ENCODE measurements around the gene MGAT4B.
"Not testable (repeated sequence)": the region's sequence is repeated elsewhere in the genome, so short reads cannot be mapped to it uniquely, and the experiment has no call there.

MGAT4B gene

DNA sequence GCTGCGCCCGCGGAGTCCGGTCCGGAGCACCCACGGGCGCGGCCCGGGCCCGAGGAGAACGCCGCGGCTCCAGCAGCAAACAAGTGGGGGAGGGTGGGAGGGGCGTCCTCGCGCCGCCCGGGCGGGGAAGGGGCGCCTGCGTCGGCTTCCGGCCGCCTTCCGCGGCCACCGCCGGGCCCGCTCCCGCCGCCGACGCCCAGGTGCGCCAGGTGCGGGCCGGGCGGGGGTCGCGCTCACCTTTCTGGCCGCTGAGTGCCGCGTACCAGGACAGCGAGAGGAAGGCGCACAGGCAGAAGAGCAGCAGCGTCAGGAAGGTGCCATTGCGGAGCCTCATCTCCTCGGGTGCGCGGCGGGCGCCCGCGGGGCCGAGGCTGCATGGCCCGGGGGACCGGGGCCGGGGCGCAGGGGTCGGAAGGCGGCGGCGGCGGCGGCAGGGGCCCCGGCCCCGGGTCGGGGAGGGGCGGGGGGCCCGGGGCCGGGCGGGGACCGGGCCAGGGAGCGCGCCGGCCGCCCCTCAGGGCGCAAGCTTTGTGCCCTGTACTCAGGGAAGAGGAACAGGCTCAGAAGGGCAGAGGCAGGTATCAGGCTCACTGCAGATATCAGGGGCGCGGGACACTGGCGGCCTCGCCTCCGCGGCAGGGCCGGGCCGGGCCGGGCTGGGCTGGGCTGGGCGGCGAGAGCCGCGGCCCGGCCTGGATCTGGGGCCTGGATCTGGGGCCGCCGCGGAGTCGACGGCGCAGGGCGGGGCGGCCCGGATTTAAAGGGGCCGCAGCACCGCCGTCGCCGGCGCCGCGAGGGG lies at the start of gene MGAT4B:
MGAT4B (minus strand) TSS at position 617 of the 799 bp plus-strand sequence; CDS start at position 334, 283 bp downstream.
- in situ Hi-C loops (cut with MboI; ENCODE audit: low sequenced_read_pairs) = no loop called here
- Histone ChIP-seq H3K36me3 (replicated peaks) (peaks cover 10% of the 10 kb centered on the region), H3K4me3 (peak within 1 kb of the TSS; percentile 75), H3K4me1 (peaks cover 8% of the 10 kb centered on the region), H3K9me3 (no peaks in the 10 kb centered on the region), H3K27me3 (ENCODE audit: low read depth) (no peaks in the 10 kb centered on the region)
- DNase-seq (ENCODE audit: low spot score in 2 of 2) = peak; percentile 50 to 75

DNA sequence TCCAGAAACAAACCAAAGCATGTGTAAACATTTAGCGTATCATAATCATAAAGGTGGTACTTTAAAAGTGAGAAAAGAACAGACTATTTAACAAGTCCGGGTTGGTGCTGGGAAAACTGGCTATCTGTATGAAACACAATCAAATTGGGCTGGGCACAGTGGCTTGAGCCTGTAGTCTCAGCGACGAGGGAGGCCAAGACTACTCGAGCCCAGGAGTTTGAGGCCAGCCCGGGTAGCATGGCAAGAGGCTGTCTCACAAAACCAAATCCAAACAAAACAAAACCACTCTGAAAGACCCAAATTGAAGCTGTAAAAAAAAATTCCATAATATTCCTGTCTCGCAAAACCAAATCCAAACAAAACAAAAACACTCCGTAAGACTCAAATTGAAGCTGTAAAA lies 47.7 kb upstream of the MGAT4B start:
- peaks cover 3% of the 10 kb centered on the region for H3K4me1 ChIP-seq
- H3K9me3 ChIP-seq = no peaks in the 10 kb centered on the region
- no peaks in the 10 kb centered on the region for H3K27me3 ChIP-seq (ENCODE audit: low read depth)
- no peak for DNase-seq (ENCODE audit: low spot score in 2 of 2)
- H3K4me3 ChIP-seq = no peak overlapping the region
- in situ Hi-C loops (cut with MboI; ENCODE audit: low sequenced_read_pairs) = no loop called here
- peaks cover 26% of the 10 kb centered on the region for H3K36me3 ChIP-seq (replicated peaks)

DNA sequence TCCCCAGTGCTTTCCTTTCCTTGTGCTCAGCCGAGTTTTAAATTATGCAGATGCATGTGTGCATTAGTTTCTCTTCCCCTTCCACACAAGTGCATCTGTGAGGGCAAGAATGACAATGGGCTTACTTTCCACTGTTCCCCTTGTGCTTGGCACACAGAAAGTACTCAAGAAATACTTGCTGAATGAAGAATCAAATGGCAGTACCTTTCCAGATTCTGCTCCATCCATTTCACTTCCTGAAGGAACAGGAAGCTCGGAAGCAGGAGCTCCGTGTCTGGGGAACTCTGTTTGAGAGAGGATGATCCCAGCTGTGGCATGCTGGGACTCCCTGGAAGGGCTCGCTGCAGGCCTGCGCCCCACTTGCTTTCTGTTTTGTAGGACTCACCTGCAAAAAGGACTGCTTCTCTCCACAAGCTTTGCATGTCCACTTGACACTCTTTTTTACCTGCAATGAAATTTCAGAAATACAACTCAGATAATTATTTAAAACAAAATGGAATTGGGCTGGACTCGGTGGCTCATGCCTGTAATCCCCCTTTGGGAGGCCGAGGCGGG lies 46.4 kb upstream of the MGAT4B start:
- peaks cover 32% of the 10 kb centered on the region for H3K36me3 ChIP-seq (replicated peaks)
- no peak overlapping the region for H3K4me3 ChIP-seq
- no peaks in the 10 kb centered on the region for H3K9me3 ChIP-seq
- H3K4me1 ChIP-seq = peaks cover 3% of the 10 kb centered on the region
- in situ Hi-C loops (cut with MboI; ENCODE audit: low sequenced_read_pairs) = no loop called here
- no peaks in the 10 kb centered on the region for H3K27me3 ChIP-seq (ENCODE audit: low read depth)
- DNase-seq (ENCODE audit: low spot score in 2 of 2) = no peak

DNA sequence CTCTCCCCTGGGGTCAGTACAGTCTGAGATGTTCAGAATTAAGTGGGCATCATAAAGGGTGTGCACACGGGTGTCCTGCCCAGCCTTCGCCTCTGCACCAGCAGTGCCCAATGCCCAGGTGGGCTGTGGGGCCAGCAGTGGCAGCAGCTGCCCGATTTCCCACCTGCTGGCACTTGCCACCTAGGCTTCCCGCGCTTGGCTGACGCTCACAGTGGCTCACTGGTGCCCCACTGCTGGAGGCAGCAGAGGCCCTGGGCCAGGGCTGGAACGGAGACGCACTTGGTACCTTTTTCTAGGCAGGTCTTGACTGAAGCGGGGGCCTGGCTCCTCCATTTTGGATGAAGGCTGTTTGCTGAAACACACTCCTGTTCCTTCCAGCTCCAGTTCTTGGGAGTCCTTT lies 35.0 kb upstream of the MGAT4B start:
- in situ Hi-C loops (cut with MboI; ENCODE audit: low sequenced_read_pairs) = no loop called here
- no peak for DNase-seq (ENCODE audit: low spot score in 2 of 2)
- Histone ChIP-seq H3K4me1 (no peaks in the 10 kb centered on the region), H3K4me3 (no peak overlapping the region), H3K36me3 (replicated peaks) (peaks cover 65% of the 10 kb centered on the region), H3K9me3 (no peaks in the 10 kb centered on the region), H3K27me3 (ENCODE audit: low read depth) (no peaks in the 10 kb centered on the region)

DNA sequence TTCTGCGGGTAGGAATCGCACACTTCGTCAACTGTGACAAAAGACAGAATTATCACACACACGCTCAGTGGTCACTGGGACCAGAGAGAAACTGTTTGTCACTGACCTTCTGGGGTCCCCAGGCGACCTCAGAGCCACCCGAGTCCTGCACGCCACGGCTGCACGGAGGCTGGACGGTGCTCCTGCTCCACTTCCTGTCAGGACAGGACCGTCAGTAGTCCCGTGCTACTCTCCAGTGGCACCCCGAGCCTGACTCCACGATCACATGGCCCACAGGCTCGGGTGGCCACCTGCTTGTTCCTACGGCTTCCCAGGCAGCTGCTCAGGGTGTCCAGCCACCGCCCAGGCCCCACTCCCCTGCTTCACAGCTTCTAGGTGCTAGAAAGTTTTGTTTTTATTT lies 34.1 kb upstream of the MGAT4B start:
- no peaks in the 10 kb centered on the region for H3K9me3 ChIP-seq
- in situ Hi-C loops (cut with MboI; ENCODE audit: low sequenced_read_pairs) = no loop called here
- no peak overlapping the region for H3K4me3 ChIP-seq
- H3K4me1 ChIP-seq = no peaks in the 10 kb centered on the region
- H3K27me3 ChIP-seq (ENCODE audit: low read depth) = no peaks in the 10 kb centered on the region
- DNase-seq (ENCODE audit: low spot score in 2 of 2) = no peak
- peaks cover 65% of the 10 kb centered on the region for H3K36me3 ChIP-seq (replicated peaks)

DNA sequence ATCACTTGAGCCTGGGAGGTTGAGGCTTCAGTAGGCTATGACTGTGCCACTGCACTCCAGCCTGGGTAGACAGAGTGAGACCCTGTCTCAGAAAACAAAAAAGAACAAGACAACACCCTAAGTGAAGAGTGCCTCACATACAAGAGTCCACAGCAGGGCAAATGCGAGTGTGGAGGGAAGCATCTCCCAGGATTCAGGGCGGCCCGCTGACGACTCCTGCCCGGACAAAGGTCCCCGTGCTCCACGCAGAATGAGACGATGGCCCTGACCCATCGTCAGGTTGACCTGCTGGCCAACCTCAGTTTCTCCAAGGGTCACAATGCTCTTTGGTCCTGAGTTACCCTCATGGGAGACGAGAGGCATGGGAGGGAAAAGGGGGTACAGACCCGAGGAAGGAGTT lies 33.7 kb upstream of the MGAT4B start:
- Histone ChIP-seq H3K4me1 (no peaks in the 10 kb centered on the region), H3K27me3 (ENCODE audit: low read depth) (no peaks in the 10 kb centered on the region), H3K4me3 (no peak overlapping the region), H3K36me3 (replicated peaks) (peaks cover 67% of the 10 kb centered on the region), H3K9me3 (no peaks in the 10 kb centered on the region)
- DNase-seq (ENCODE audit: low spot score in 2 of 2) = no peak
- in situ Hi-C loops (cut with MboI; ENCODE audit: low sequenced_read_pairs) = no loop called here

DNA sequence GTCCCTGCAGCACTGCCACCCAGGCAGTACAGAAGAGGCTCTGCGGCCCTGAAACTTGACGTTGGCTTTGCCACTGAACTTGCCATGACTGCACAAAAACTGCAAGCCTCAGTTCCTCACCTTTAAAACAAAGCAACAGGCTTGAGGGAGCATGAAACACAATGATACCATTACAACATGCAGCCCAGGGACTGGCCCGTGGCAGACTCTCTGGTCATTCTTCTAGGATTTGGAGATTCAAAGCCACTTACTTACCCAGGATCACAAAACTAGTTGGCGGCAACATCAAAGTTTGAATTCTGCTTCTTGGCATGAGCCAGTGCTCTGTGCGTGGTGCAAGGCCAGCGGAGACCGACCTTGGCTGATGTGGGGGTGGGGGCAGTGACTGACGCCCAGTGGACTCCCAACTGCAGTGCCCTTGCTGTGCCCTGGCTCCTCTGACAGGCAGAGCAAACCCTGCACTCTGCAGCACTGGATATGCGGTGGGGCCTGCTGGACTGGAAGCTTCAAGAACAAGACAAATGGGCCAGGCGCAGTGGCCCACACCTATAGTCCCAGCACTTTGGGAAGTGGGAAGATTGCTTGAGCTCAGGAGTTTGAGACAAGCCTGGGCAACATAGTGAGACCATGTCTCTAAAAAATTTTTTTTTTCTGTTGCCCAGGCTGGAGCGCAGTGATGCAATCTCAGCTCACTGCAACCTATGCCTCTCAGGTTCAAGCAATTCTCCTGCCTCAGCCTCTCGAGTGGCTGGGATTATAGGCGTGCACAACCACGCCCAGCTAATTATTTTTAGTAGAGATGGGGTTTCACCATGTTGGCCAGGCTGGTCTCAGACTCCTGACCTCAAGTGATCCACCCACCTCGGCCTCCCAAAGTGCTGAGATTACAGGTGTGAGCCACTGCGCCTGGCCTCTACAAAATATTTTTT lies 32.9 kb upstream of the MGAT4B start:
- in situ Hi-C loops (cut with MboI; ENCODE audit: low sequenced_read_pairs) = no loop called here
- no peak for DNase-seq (ENCODE audit: low spot score in 2 of 2)
- H3K4me1 ChIP-seq = no peaks in the 10 kb centered on the region
- peaks cover 67% of the 10 kb centered on the region for H3K36me3 ChIP-seq (replicated peaks)
- H3K4me3 ChIP-seq = no peak overlapping the region
- H3K27me3 ChIP-seq (ENCODE audit: low read depth) = no peaks in the 10 kb centered on the region
- no peaks in the 10 kb centered on the region for H3K9me3 ChIP-seq

DNA sequence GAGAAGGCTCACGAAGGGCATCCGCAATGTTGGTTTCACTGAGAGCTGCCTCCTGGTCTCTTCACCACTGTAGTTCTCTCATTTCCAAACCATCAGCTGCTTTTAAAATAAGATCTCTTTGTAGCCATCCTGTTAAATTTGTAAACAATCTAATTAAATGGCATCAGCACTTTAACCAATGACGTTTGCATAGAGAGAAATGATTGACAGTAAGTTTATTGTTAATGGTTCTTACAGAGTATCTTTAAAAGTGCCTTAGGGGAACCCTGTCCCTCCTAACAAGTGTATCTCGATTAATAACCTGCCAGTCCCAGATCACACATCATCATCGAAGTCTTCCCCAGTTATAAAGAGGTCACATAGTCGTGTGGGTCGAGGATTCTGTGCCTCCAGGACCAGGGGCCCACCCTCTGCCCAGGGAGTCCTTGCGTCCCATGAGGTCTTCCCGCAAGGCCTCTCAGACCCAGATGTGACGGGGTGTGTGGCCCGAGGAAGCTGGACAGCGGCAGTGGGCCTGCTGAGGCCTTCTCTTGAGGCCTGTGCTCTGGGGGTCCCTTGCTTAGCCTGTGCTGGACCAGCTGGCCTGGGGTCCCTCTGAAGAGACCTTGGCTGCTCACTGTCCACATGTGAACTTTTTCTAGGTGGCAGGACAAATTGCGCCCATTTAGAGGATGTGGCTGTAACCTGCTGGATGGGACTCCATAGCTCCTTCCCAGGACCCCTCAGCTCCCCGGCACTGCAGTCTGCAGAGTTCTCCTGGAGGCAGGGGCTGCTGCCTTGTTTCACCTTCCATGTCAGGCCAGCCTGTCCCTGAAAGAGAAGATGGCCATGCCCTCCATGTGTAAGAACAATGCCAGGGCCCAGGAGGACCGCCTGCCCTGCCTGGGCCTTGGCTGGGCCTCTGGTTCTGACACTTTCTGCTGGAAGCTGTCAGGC lies 30.7 kb upstream of the MGAT4B start:
- DNase-seq (ENCODE audit: low spot score in 2 of 2) = no peak
- H3K4me1 ChIP-seq = no peaks in the 10 kb centered on the region
- H3K27me3 ChIP-seq (ENCODE audit: low read depth) = no peaks in the 10 kb centered on the region
- in situ Hi-C loops (cut with MboI; ENCODE audit: low sequenced_read_pairs) = no loop called here
- no peak overlapping the region for H3K4me3 ChIP-seq
- H3K36me3 ChIP-seq (replicated peaks) = peaks cover 78% of the 10 kb centered on the region
- no peaks in the 10 kb centered on the region for H3K9me3 ChIP-seq

DNA sequence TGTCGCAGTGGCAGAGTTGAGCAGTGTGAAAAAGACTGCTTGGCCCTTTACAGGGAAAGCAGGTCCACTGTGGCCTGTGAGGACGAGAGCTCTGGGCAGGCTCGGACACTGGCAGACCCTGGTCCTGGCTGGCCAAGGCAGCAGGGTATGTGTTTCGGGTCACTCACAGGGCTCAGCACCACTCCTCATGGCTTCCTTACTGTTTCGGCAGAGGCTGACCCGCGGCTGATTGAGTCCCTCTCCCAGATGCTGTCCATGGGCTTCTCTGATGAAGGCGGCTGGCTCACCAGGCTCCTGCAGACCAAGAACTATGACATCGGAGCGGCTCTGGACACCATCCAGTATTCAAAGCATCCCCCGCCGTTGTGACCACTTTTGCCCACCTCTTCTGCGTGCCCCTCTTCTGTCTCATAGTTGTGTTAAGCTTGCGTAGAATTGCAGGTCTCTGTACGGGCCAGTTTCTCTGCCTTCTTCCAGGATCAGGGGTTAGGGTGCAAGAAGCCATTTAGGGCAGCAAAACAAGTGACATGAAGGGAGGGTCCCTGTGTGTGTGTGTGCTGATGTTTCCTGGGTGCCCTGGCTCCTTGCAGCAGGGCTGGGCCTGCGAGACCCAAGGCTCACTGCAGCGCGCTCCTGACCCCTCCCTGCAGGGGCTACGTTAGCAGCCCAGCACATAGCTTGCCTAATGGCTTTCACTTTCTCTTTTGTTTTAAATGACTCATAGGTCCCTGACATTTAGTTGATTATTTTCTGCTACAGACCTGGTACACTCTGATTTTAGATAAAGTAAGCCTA lies 29.8 kb upstream of the MGAT4B start:
- in situ Hi-C loops (cut with MboI; ENCODE audit: low sequenced_read_pairs) = no loop called here
- no peak overlapping the region for H3K4me3 ChIP-seq
- DNase-seq (ENCODE audit: low spot score in 2 of 2) = no peak
- H3K36me3 ChIP-seq (replicated peaks) = peaks cover 85% of the 10 kb centered on the region
- no peaks in the 10 kb centered on the region for H3K4me1 ChIP-seq
- no peaks in the 10 kb centered on the region for H3K9me3 ChIP-seq
- H3K27me3 ChIP-seq (ENCODE audit: low read depth) = no peaks in the 10 kb centered on the region

DNA sequence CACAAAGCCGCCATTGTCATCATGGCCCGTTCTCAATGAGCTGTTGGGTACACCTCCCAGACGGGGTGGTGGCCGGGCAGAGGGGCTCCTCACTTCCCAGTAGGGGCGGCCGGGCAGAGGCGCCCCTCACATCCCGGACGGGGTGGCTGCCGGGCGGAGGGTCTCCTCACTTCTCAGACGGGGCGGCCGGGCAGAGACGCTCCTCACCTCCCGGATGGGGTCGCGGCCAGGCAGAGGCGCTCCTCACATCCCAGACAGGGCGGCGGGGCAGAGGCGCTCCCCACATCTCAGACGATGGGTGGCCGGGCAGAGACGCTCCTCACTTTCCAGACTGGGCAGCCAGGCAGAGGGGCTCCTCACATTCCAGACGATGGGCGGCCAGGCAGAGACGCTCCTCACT lies 28.2 kb upstream of the MGAT4B start:
- DNase-seq (ENCODE audit: low spot score in 2 of 2); H3K27me3 ChIP-seq (ENCODE audit: low read depth); in situ Hi-C loops (cut with MboI; ENCODE audit: low sequenced_read_pairs); H3K9me3 ChIP-seq; H3K4me3 ChIP-seq; H3K4me1 ChIP-seq: not testable (repeated sequence)
- H3K36me3 ChIP-seq (replicated peaks) = peaks cover 86% of the 10 kb centered on the region

DNA sequence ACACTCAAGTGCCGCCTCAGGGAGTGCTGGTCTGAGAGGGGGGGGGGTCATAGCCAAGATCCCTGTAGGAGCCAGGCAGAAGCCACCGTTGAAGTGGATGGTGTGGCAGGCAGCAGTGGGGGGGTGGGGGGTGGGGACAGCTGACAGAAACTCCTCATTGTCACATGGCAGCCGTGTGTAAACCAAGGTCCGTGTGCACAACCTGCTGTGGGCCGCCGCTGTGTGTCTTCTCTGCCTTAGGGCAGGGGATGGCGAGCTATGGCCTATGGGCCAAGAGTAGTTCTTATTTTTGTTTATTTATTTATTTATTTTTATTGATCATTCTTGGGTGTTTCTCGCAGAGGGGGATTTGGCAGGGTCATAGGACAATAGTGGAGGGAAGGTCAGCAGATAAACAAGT lies 27.5 kb upstream of the MGAT4B start:
- Histone ChIP-seq H3K36me3 (replicated peaks) (peaks cover 83% of the 10 kb centered on the region), H3K4me3 (no peak overlapping the region), H3K27me3 (ENCODE audit: low read depth) (no peaks in the 10 kb centered on the region), H3K9me3 (no peaks in the 10 kb centered on the region), H3K4me1 (no peaks in the 10 kb centered on the region)
- in situ Hi-C loops (cut with MboI; ENCODE audit: low sequenced_read_pairs) = no loop called here
- no peak for DNase-seq (ENCODE audit: low spot score in 2 of 2)

DNA sequence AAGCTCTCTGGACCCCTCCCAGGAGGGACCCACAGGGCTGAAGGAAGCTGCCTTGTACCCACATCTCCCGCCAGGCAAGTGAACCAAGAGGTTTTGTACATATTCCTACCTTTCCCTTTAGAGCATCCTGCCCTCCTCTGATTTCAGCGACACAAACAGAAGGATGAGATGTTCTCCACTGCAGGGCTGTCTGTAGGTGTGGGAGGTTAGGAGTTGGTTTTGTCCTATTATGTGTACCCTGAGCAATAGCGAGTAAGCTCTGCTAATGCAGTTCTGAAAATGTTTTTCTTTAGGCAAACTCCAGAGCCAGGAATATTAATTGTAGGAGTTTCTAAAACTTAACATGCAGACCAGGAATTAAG lies 27.0 kb upstream of the MGAT4B start:
- in situ Hi-C loops (cut with MboI; ENCODE audit: low sequenced_read_pairs) = no loop called here
- Histone ChIP-seq H3K27me3 (ENCODE audit: low read depth) (no peaks in the 10 kb centered on the region), H3K4me3 (no peak overlapping the region), H3K36me3 (replicated peaks) (peaks cover 85% of the 10 kb centered on the region), H3K9me3 (no peaks in the 10 kb centered on the region), H3K4me1 (no peaks in the 10 kb centered on the region)
- no peak for DNase-seq (ENCODE audit: low spot score in 2 of 2)
